H1 (cell line): Measurements from ENCODE around the gene MCM8. TPM values are rescaled to one million over a fixed set of nuclear protein-coding genes. Genes with fewer than 3 reads are reported as not detected.

ENCODE experiments used
- CTCF ChIA-PET: fragments of 300-600 bp; sonication (Branson Sonifier 250); formaldehyde crosslinking; loops from one replicate; lab custom pipeline; 2021; ENCODE audit not compliant: partially characterized antibody; lab: Charles Lee
- POLR2A ChIA-PET: fragments of 300-600 bp; sonication (Branson Sonifier 250); formaldehyde crosslinking; loops from one replicate; lab custom pipeline; 2021; ENCODE audit warnings: inconsistent platforms; ENCODE audit not compliant: partially characterized antibody; lab: Charles Lee
- DNase-seq, 2 experiments: peaks; one replicate each; pipeline versions ENCODE4 v3.0.0 to v3.0.0-alpha.2; 2010 to 2022; ENCODE audit warnings: low spot score in 2 of 2, low read depth in 1 of 2, mixed read lengths in 1 of 2
- FAIRE-seq: peaks from 2 replicates; lab custom pipeline; 2011; peaks lifted over from hg19 to GRCh38; lab: Jason Lieb, UNC
- H2AFZ ChIP-seq: 2 replicates; pipeline ENCODE4 v1.8.1; 2012; ENCODE audit warnings: low read length, inconsistent platforms
- H2AK5ac ChIP-seq: 2 replicates; pipeline ENCODE4 v1.6.1; 2013; ENCODE audit warnings: low read depth, low read length
- H2BK120ac ChIP-seq: replicated peaks from 2 replicates; pipeline ENCODE3; 2013; ENCODE audit warnings: low read depth, low read length, inconsistent platforms
- H2BK12ac ChIP-seq: 2 replicates; pipeline ENCODE4 v1.6.1; 2013; ENCODE audit warnings: low read depth, low read length
- H2BK15ac ChIP-seq: 2 replicates; pipeline ENCODE4 v1.6.1; 2013; ENCODE audit warnings: low read length
- H2BK20ac ChIP-seq: 2 replicates; pipeline ENCODE4 v1.6.1; 2013; ENCODE audit warnings: low read length
- H2BK5ac ChIP-seq: 2 replicates; pipeline ENCODE4 v1.6.1; 2013; ENCODE audit warnings: low read depth, low read length
- H3K14ac ChIP-seq: 2 replicates; pipeline ENCODE4 v1.6.1; 2013; ENCODE audit warnings: inconsistent platforms; ENCODE audit not compliant: insufficient read length
- H3K18ac ChIP-seq: 2 replicates; pipeline ENCODE4 v1.6.1; 2013; ENCODE audit warnings: low read length; ENCODE audit errors: extremely low read depth
- H3K23ac ChIP-seq: 2 replicates; pipeline ENCODE4 v1.6.1; 2013; ENCODE audit warnings: inconsistent platforms; ENCODE audit not compliant: insufficient read length
- H3K23me2 ChIP-seq: 2 replicates; pipeline ENCODE4 v1.6.1; 2013; ENCODE audit warnings: low read depth, low read length
- H3K27ac ChIP-seq: 2 replicates; pipeline ENCODE4 v1.6.1; 2011; ENCODE audit warnings: low read depth, low read length, inconsistent platforms
- H3K27me3 ChIP-seq, 4 experiments: replicated peaks in 1 of 4; 1 replicate in 1 of 4; 2 replicates in 3 of 4; pipeline versions ENCODE4 v1.6.1 to v1.8.1; 2011 to 2013; ENCODE audit warnings: low read length in 3 of 4, mild to moderate bottlenecking in 3 of 4, inconsistent platforms in 2 of 4, mixed read lengths in 2 of 4, moderate library complexity in 1 of 4; ENCODE audit not compliant: control insufficient read depth in 3 of 4, insufficient read depth in 3 of 4; ENCODE audit errors: extremely low read depth in 1 of 4
- H3K36me3 ChIP-seq, 4 experiments: 2 replicates each; pipeline versions ENCODE4 v1.6.1 to v1.8.1; 2011 to 2013; ENCODE audit warnings: mild to moderate bottlenecking in 4 of 4, low read length in 3 of 4, moderate library complexity in 2 of 4, control low read depth in 1 of 4, inconsistent platforms in 1 of 4; ENCODE audit not compliant: insufficient read depth in 4 of 4, control insufficient read depth in 2 of 4
- H3K4ac ChIP-seq: replicated peaks from 2 replicates; pipeline ENCODE3; 2013; ENCODE audit warnings: low read length, low read depth, mixed read lengths, inconsistent platforms; ENCODE audit not compliant: insufficient read length
- H3K4me1 ChIP-seq, 4 experiments: replicated peaks in 1 of 4; 1 replicate in 1 of 4; 2 replicates in 3 of 4; pipeline versions ENCODE4 v1.6.1 to v1.8.1; 2011 to 2013; ENCODE audit warnings: low read length in 3 of 4, inconsistent platforms in 2 of 4, mixed read lengths in 1 of 4; ENCODE audit not compliant: insufficient read depth in 4 of 4, control insufficient read depth in 3 of 4
- H3K4me2 ChIP-seq, 2 experiments: 2 replicates each; pipeline versions ENCODE4 v1.6.1 to v1.8.1; 2011 to 2013; ENCODE audit warnings: low read depth in 2 of 2, low read length in 2 of 2, control low read depth in 1 of 2, inconsistent platforms in 1 of 2, mild to moderate bottlenecking in 1 of 2; ENCODE audit not compliant: insufficient read depth in 1 of 2
- H3K4me3 ChIP-seq, 4 experiments: fragments of 200-600, 300-600 bp in 1 of 4; sonication (generic), shearing (Covaris generic), sonication (Bioruptor Twin) in 1 of 4; 2 replicates each; pipeline versions ENCODE4 v1.5.1 to v1.8.1; 2011 to 2016; ENCODE audit warnings: low read length in 4 of 4, low read depth in 3 of 4, control low read depth in 2 of 4, inconsistent platforms in 2 of 4, mild to moderate bottlenecking in 2 of 4, mixed read lengths in 1 of 4, moderate library complexity in 1 of 4; ENCODE audit not compliant: insufficient read depth in 2 of 4; ENCODE audit errors: extremely low read depth in 1 of 4
- H3K56ac ChIP-seq: replicated peaks from 2 replicates; pipeline ENCODE3; 2013; ENCODE audit warnings: low read depth, mild to moderate bottlenecking, mixed read lengths, low read length, inconsistent platforms; ENCODE audit not compliant: insufficient read length
- H3K79me1 ChIP-seq: 2 replicates; pipeline ENCODE4 v1.6.1; 2013; ENCODE audit warnings: low read depth, low read length, control low read depth
- H3K79me2 ChIP-seq, 2 experiments: 2 replicates each; pipeline versions ENCODE4 v1.6.1 to v1.8.1; 2012 to 2013; ENCODE audit warnings: low read length in 2 of 2, mild to moderate bottlenecking in 2 of 2, inconsistent platforms in 1 of 2; ENCODE audit not compliant: insufficient read depth in 2 of 2, control insufficient read depth in 1 of 2
- H3K9ac ChIP-seq, 4 experiments: replicated peaks in 1 of 4; 1 replicate in 1 of 4; 2 replicates in 3 of 4; pipeline versions ENCODE4 v1.6.1 to v1.8.1; 2011 to 2013; ENCODE audit warnings: low read depth in 3 of 4, low read length in 3 of 4, control low read depth in 2 of 4, mild to moderate bottlenecking in 2 of 4, moderate library complexity in 2 of 4, inconsistent platforms in 1 of 4; ENCODE audit errors: extremely low read depth in 1 of 4
- H3K9me3 ChIP-seq, 2 experiments: 2 replicates each; pipeline versions ENCODE4 v1.6.1 to v1.8.1; 2012 to 2013; ENCODE audit warnings: mild to moderate bottlenecking in 2 of 2, moderate library complexity in 2 of 2, control low read depth in 1 of 2, inconsistent platforms in 1 of 2, low read depth in 1 of 2, low read length in 1 of 2, mixed read lengths in 1 of 2; ENCODE audit not compliant: insufficient read depth in 2 of 2
- H4K20me1 ChIP-seq, 2 experiments: replicated peaks in 1 of 2; 2 replicates each; pipeline versions ENCODE3 to v1.8.1; 2011 to 2013; ENCODE audit warnings: inconsistent platforms in 2 of 2, low read length in 2 of 2, mild to moderate bottlenecking in 1 of 2; ENCODE audit not compliant: insufficient read depth in 2 of 2, control insufficient read depth in 1 of 2
- H4K5ac ChIP-seq: 2 replicates; pipeline ENCODE4 v1.6.1; 2013; ENCODE audit warnings: low read length, low read depth, mixed read lengths, inconsistent platforms; ENCODE audit not compliant: insufficient read length
- H4K8ac ChIP-seq: 2 replicates; pipeline ENCODE4 v1.8.0; 2013; ENCODE audit warnings: mild to moderate bottlenecking, moderate library complexity, low read length, inconsistent platforms; ENCODE audit not compliant: insufficient read depth; ENCODE audit errors: extremely low read depth
- H4K91ac ChIP-seq: replicated peaks from 2 replicates; pipeline ENCODE3; 2013; ENCODE audit warnings: low read length, mixed read lengths, inconsistent platforms; ENCODE audit not compliant: insufficient read length
- EZH2 ChIP-seq: fragments of 200-600 bp; sonication (generic); IDR thresholded peaks from 2 replicates; pipeline ENCODE4 v1.7.1; 2012; ENCODE audit warnings: low read depth, mild to moderate bottlenecking, moderate library complexity, low read length, inconsistent platforms; ENCODE audit not compliant: severe bottlenecking
- SP1 ChIP-seq: IDR thresholded peaks from 2 replicates; pipeline ENCODE4 v1.6.1; 2011; ENCODE audit warnings: low read depth, low read length
- TCF12 ChIP-seq: IDR thresholded peaks from 2 replicates; pipeline ENCODE4 v1.6.1; 2011; ENCODE audit warnings: low read depth, mild to moderate bottlenecking, low read length
- YY1 ChIP-seq: IDR thresholded peaks from 2 replicates; pipeline ENCODE4 v1.6.1; 2011; ENCODE audit warnings: low read depth, mild to moderate bottlenecking, low read length
- WGBS, 2 experiments: shearing (Covaris generic) in 1 of 2; methylation state at CpG; one replicate each; pipeline versions ENCODE4 v1.1.6 to v1.1.7; 2013 to 2015; ENCODE audit warnings: low lambda C conversion rate in 2 of 2, mixed read lengths in 2 of 2, inconsistent platforms in 1 of 2, low coverage in 1 of 2, missing lambda C conversion rate in 1 of 2; ENCODE audit not compliant: insufficient replicate concordance in 2 of 2, insufficient coverage in 1 of 2, insufficient read length in 1 of 2; ENCODE audit errors: extremely low coverage in 1 of 2, missing lambda C conversion rate in 1 of 2; 5-methylcytosine and 5-hydroxymethylcytosine counted together
- polyA plus RNA-seq, 7 experiments: library from polyadenylated mRNA; depleted of rRNA in 3 of 7; stranded (reverse) in 5 of 7; unstranded in 2 of 7; fragments of >200 nt in 5 of 7; fragments of 200-250 nt in 2 of 7; gene quantifications; 1 replicate in 5 of 7; 2 replicates in 1 of 7; 4 replicates in 1 of 7; pipeline versions ENCODE4 v1.2.1 to v1.2.3, GENCODE V29; 2011 to 2013; ENCODE audit warnings: missing spikeins in 2 of 7, mixed read lengths in 2 of 7
- total RNA-seq: library from RNA; stranded (reverse); fragmentation: NEBNext Ultra II Directional; extraction: Animal tissue kit (Norgen Biotek cat#: 25700); gene quantifications from 2 replicates; pipeline ENCODE4 v1.2.1, GENCODE V29; 2021

Gene MCM8
- total and polyA plus RNA-seq, 2 of the 8 experiments (the other 6 are each of a cell fraction or from before 2014, with no cell fraction given): 7.1 to 31.9 TPM

DNA sequence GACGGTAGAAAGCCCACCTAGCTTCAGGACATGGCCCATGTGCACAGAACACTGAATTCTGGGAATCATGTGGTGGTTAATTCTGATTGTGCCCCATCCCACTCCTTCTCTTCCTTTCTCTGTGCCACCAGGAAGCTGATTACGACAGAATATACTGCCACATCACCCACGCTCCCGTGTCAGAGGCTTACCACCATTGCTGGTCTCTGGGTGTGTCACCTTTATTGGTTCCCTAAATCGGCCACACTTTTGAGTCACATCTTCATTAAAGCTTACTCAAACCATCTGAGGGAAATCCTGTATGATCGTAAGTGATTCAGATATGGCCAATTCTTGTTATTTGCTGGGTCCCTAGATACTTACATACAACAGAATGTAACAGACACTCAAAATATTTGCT is 3.2 kb upstream of the MCM8 start:
- Histone ChIP-seq H3K79me2 (peaks cover 0 to 42% of the 10 kb centered on the region in 2 experiments; a peak in 3 of 4 replicates), H3K4ac (no peak overlapping the region), H3K18ac (no peak overlapping the region), H3K79me1 (peaks cover 6% of the 10 kb centered on the region; the same call in 1 of the 2 replicates), H4K8ac (no peak overlapping the region), H4K20me1 (no peaks in the 10 kb centered on the region), H3K14ac (no peak overlapping the region), H2BK120ac (no peak overlapping the region), H3K36me3 (peaks cover 9 to 43% (median 29%) of the 10 kb centered on the region in 4 experiments), H2BK5ac (no peak overlapping the region), H2BK12ac (no peak overlapping the region), H3K56ac (no peak overlapping the region), H3K27ac (no peak overlapping the region), H2AFZ (no peak overlapping the region), H3K27me3 (no peaks in the 10 kb centered on the region), H4K91ac (no peak overlapping the region), H3K23ac (no peak overlapping the region), H2AK5ac (no peak overlapping the region), H3K9me3 (no peaks in the 10 kb centered on the region), H3K4me1 (peaks cover 0 to 5% (median 1%) of the 10 kb centered on the region in 4 experiments; a peak in 4 of 7 replicates), H3K4me2 (no peak overlapping the region), H3K23me2 (peaks cover 5% of the 10 kb centered on the region), H3K9ac (no peak overlapping the region), H2BK15ac (no peak overlapping the region), H2BK20ac (no peak overlapping the region), H3K4me3 (no peak overlapping the region), H4K5ac (no peak overlapping the region)
- ChIA-PET POLR2A (no interaction called here), CTCF (interaction anchor here (1.2 kb wide), 1 partner anchor 15 kb away, joined by 3 read pairs; no protein-coding TSS in a partner anchor)
- FAIRE-seq (no peak), DNase-seq (no peak)
- TF ChIP-seq TCF12 (no peak), SP1 (no peak), EZH2 (no peak), YY1 (no peak)
- WGBS, 2 experiments: 87% methylated on average over 6 of the region's 6 CpGs; no CpG with 5 or more reads in 1 of the 2 experiments
